ENCODE results near the gene USP35. TPM values are rescaled to one million over a fixed set of nuclear protein-coding genes. Genes with fewer than 3 reads are reported as not detected.
"Not testable (repeated sequence)": the region's sequence is repeated elsewhere in the genome, so short reads cannot be mapped to it uniquely, and the experiment has no call there.

USP35 gene
- total RNA-seq, 1 donor from 2014 or later = 6.8 TPM

- DNase-seq = no peak
- TF ChIP-seq, protein P1, sequence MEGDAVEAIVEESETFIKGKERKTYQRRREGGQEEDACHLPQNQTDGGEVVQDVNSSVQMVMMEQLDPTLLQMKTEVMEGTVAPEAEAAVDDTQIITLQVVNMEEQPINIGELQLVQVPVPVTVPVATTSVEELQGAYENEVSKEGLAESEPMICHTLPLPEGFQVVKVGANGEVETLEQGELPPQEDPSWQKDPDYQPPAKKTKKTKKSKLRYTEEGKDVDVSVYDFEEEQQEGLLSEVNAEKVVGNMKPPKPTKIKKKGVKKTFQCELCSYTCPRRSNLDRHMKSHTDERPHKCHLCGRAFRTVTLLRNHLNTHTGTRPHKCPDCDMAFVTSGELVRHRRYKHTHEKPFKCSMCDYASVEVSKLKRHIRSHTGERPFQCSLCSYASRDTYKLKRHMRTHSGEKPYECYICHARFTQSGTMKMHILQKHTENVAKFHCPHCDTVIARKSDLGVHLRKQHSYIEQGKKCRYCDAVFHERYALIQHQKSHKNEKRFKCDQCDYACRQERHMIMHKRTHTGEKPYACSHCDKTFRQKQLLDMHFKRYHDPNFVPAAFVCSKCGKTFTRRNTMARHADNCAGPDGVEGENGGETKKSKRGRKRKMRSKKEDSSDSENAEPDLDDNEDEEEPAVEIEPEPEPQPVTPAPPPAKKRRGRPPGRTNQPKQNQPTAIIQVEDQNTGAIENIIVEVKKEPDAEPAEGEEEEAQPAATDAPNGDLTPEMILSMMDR (IDR thresholded peaks at IDR 0.05) = no peak
- Histone ChIP-seq H3K27ac (no peak overlapping the region), H3K9me3 (no peaks in the 10 kb centered on the region), H3K4me1 (peaks cover 17% of the 10 kb centered on the region), H3K36me3 (peaks cover 25% of the 10 kb centered on the region), H3K4me3 (no peak overlapping the region), H3K27me3 (ENCODE audit: low read depth) (no peaks in the 10 kb centered on the region)
- ATAC-seq = no peak
- intact Hi-C loops (cut with DNase I) = no loop called here
These were observed 17.7 kb upstream of the USP35 start for GRCh38 chr11:78170874-78171549.

DNA sequence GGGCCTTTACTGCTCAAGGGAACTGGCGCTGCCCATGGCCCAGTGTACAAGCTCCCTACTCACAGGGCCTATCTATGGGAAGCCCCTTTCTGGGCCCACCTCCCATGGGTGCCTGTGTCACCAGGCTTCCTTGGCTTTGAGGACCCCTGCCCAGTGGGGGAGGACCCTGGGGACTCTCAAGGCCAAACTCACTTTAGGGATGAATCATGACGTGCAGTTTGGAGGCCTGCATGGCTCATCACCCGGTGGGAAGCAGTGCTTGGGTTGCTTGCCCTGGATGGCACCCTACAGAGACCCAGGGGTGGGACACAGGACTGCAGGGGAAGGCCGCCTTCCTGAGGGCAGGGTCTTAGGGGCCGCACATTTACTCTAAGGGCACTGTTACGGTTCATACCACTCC is 16.8 kb upstream of the USP35 start:
- H3K9me3 ChIP-seq = no peaks in the 10 kb centered on the region
- no peak for DNase-seq
- ATAC-seq = no peak
- no peak overlapping the region for H3K27ac ChIP-seq
- H3K4me3 ChIP-seq = no peak overlapping the region
- peaks cover 17% of the 10 kb centered on the region for H3K4me1 ChIP-seq
- peaks cover 25% of the 10 kb centered on the region for H3K36me3 ChIP-seq
- no peaks in the 10 kb centered on the region for H3K27me3 ChIP-seq (ENCODE audit: low read depth)
- intact Hi-C loops (cut with DNase I) = no loop called here
- TF ChIP-seq, protein P1 (IDR thresholded peaks at IDR 0.05) = no peak

- H3K4me1 ChIP-seq; ATAC-seq; H3K27ac ChIP-seq; H3K9me3 ChIP-seq; H3K27me3 ChIP-seq (ENCODE audit: low read depth); intact Hi-C loops (cut with DNase I); H3K4me3 ChIP-seq; DNase-seq: not testable (repeated sequence)
- H3K36me3 ChIP-seq = peaks cover 25% of the 10 kb centered on the region
These were observed 12.9 kb upstream of the USP35 start for GRCh38 chr11:78175862-78176261.

- intact Hi-C loops (cut with DNase I) = no loop called here
- DNase-seq = no peak
- TF ChIP-seq, protein P1 (IDR thresholded peaks at IDR 0.05) = no peak
These were observed 12.0 kb upstream of the USP35 start for GRCh38 chr11:78176605-78177141.

DNA sequence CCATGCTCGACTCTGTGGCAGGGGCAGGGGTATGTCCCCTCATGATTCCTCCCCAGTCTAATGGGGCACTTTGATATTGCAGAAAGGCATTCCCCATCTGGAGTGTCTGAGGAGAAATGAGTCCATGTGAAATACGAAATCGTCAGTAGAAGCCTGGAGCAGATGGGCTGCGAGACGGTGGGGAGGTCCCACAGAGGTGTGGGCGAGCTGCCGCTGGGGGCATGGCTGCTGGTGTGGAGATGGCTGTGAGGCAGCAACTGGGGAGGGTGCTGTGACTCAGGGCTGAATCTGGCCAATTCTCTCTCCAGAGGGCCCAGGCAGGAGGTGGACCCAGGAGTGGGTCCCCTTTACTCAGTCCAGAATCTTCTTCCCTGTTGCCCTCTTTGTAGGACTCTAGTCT is 11.5 kb upstream of the USP35 start:
- Histone ChIP-seq H3K4me3 (no peak overlapping the region), H3K27ac (no peak overlapping the region), H3K4me1 (no peaks in the 10 kb centered on the region), H3K9me3 (no peaks in the 10 kb centered on the region), H3K27me3 (ENCODE audit: low read depth) (no peaks in the 10 kb centered on the region), H3K36me3 (peaks cover 20% of the 10 kb centered on the region)
- DNase-seq (no peak), ATAC-seq (no peak)
- TF ChIP-seq, protein P1 (IDR thresholded peaks at IDR 0.05) = no peak
- intact Hi-C loops (cut with DNase I) = no loop called here

More at GRCh38 chr11:78176605-78177141, 12.0 kb upstream of the USP35 start:
- no peaks in the 10 kb centered on the region for H3K4me1 ChIP-seq
- no peaks in the 10 kb centered on the region for H3K27me3 ChIP-seq (ENCODE audit: low read depth)
- ATAC-seq = no peak
- H3K36me3 ChIP-seq = peaks cover 25% of the 10 kb centered on the region
- H3K27ac ChIP-seq = no peak overlapping the region
- H3K9me3 ChIP-seq = no peaks in the 10 kb centered on the region
- H3K4me3 ChIP-seq = no peak overlapping the region

DNA sequence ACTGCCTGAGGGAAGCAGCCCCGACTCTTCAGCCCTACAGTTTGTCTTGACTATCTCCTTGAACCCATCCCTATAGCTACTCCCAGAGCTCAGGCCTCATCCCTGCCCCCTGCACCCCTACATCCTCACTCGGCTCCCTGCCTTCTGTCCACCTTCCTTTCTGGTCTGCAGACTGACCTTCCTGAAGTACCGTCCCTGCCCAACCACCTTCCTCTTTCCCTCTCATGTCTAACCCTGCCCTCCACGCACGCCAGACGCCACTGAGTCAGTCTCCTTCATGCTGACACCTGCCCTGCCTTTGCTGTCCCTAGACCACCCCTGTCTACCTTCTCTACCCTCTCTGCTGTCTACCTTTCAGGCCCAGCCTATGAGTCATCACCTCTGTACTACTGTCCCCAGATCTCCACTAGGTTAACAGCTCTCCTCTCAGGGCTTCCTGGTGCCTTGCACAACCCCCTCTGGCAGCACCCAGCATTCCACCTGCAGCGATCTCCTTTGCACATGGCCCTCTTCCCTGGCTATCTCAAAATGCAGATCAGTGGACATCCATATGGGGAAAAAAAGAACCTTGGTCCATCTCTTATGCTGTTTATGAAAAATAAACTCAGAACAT is 9.2 kb upstream of the USP35 start:
- intact Hi-C loops (cut with DNase I) = no loop called here
- Histone ChIP-seq H3K9me3 (no peaks in the 10 kb centered on the region), H3K27ac (no peak overlapping the region), H3K36me3 (peaks cover under 1% of the 10 kb centered on the region), H3K4me1 (no peaks in the 10 kb centered on the region), H3K27me3 (ENCODE audit: low read depth) (no peaks in the 10 kb centered on the region), H3K4me3 (no peak overlapping the region)
- TF ChIP-seq, protein P1 (IDR thresholded peaks at IDR 0.05) = no peak
- DNase-seq (no peak), ATAC-seq (peak; percentile 49 to 56)

Measured in lower lobe of right lung (tissue), 2 donors.